H1 (cell line): ENCODE results near the gene FOXO6. TPM values are rescaled to one million over a fixed set of nuclear protein-coding genes. Genes with fewer than 3 reads are reported as not detected.

Experiments used
- CTCF ChIA-PET: fragments of 300-600 bp; sonication (Branson Sonifier 250); formaldehyde crosslinking; loops from one replicate; lab custom pipeline; 2021; ENCODE audit not compliant: partially characterized antibody; lab: Charles Lee
- POLR2A ChIA-PET: fragments of 300-600 bp; sonication (Branson Sonifier 250); formaldehyde crosslinking; loops from one replicate; lab custom pipeline; 2021; ENCODE audit warnings: inconsistent platforms; ENCODE audit not compliant: partially characterized antibody; lab: Charles Lee
- DNase-seq, 2 experiments: peaks; one replicate each; pipeline versions ENCODE4 v3.0.0 to v3.0.0-alpha.2; 2010 to 2022; ENCODE audit warnings: low spot score in 2 of 2, low read depth in 1 of 2, mixed read lengths in 1 of 2
- FAIRE-seq: peaks from 2 replicates; lab custom pipeline; 2011; peaks lifted over from hg19 to GRCh38; lab: Jason Lieb, UNC
- H2AFZ ChIP-seq: 2 replicates; pipeline ENCODE4 v1.8.1; 2012; ENCODE audit warnings: low read length, inconsistent platforms
- H2AK5ac ChIP-seq: 2 replicates; pipeline ENCODE4 v1.6.1; 2013; ENCODE audit warnings: low read depth, low read length
- H2BK120ac ChIP-seq: replicated peaks from 2 replicates; pipeline ENCODE3; 2013; ENCODE audit warnings: low read depth, low read length, inconsistent platforms
- H2BK12ac ChIP-seq: 2 replicates; pipeline ENCODE4 v1.6.1; 2013; ENCODE audit warnings: low read depth, low read length
- H2BK15ac ChIP-seq: 2 replicates; pipeline ENCODE4 v1.6.1; 2013; ENCODE audit warnings: low read length
- H2BK20ac ChIP-seq: 2 replicates; pipeline ENCODE4 v1.6.1; 2013; ENCODE audit warnings: low read length
- H2BK5ac ChIP-seq: 2 replicates; pipeline ENCODE4 v1.6.1; 2013; ENCODE audit warnings: low read depth, low read length
- H3K14ac ChIP-seq: 2 replicates; pipeline ENCODE4 v1.6.1; 2013; ENCODE audit warnings: inconsistent platforms; ENCODE audit not compliant: insufficient read length
- H3K18ac ChIP-seq: 2 replicates; pipeline ENCODE4 v1.6.1; 2013; ENCODE audit warnings: low read length; ENCODE audit errors: extremely low read depth
- H3K23ac ChIP-seq: 2 replicates; pipeline ENCODE4 v1.6.1; 2013; ENCODE audit warnings: inconsistent platforms; ENCODE audit not compliant: insufficient read length
- H3K23me2 ChIP-seq: 2 replicates; pipeline ENCODE4 v1.6.1; 2013; ENCODE audit warnings: low read depth, low read length
- H3K27ac ChIP-seq: 2 replicates; pipeline ENCODE4 v1.6.1; 2011; ENCODE audit warnings: low read depth, low read length, inconsistent platforms
- H3K27me3 ChIP-seq, 4 experiments: replicated peaks in 1 of 4; 1 replicate in 1 of 4; 2 replicates in 3 of 4; pipeline versions ENCODE4 v1.6.1 to v1.8.1; 2011 to 2013; ENCODE audit warnings: low read length in 3 of 4, mild to moderate bottlenecking in 3 of 4, inconsistent platforms in 2 of 4, mixed read lengths in 2 of 4, moderate library complexity in 1 of 4; ENCODE audit not compliant: control insufficient read depth in 3 of 4, insufficient read depth in 3 of 4; ENCODE audit errors: extremely low read depth in 1 of 4
- H3K36me3 ChIP-seq, 4 experiments: 2 replicates each; pipeline versions ENCODE4 v1.6.1 to v1.8.1; 2011 to 2013; ENCODE audit warnings: mild to moderate bottlenecking in 4 of 4, low read length in 3 of 4, moderate library complexity in 2 of 4, control low read depth in 1 of 4, inconsistent platforms in 1 of 4; ENCODE audit not compliant: insufficient read depth in 4 of 4, control insufficient read depth in 2 of 4
- H3K4ac ChIP-seq: replicated peaks from 2 replicates; pipeline ENCODE3; 2013; ENCODE audit warnings: low read length, low read depth, mixed read lengths, inconsistent platforms; ENCODE audit not compliant: insufficient read length
- H3K4me1 ChIP-seq, 4 experiments: replicated peaks in 1 of 4; 1 replicate in 1 of 4; 2 replicates in 3 of 4; pipeline versions ENCODE4 v1.6.1 to v1.8.1; 2011 to 2013; ENCODE audit warnings: low read length in 3 of 4, inconsistent platforms in 2 of 4, mixed read lengths in 1 of 4; ENCODE audit not compliant: insufficient read depth in 4 of 4, control insufficient read depth in 3 of 4
- H3K4me2 ChIP-seq, 2 experiments: 2 replicates each; pipeline versions ENCODE4 v1.6.1 to v1.8.1; 2011 to 2013; ENCODE audit warnings: low read depth in 2 of 2, low read length in 2 of 2, control low read depth in 1 of 2, inconsistent platforms in 1 of 2, mild to moderate bottlenecking in 1 of 2; ENCODE audit not compliant: insufficient read depth in 1 of 2
- H3K4me3 ChIP-seq, 4 experiments: fragments of 200-600, 300-600 bp in 1 of 4; sonication (generic), shearing (Covaris generic), sonication (Bioruptor Twin) in 1 of 4; 2 replicates each; pipeline versions ENCODE4 v1.5.1 to v1.8.1; 2011 to 2016; ENCODE audit warnings: low read length in 4 of 4, low read depth in 3 of 4, control low read depth in 2 of 4, inconsistent platforms in 2 of 4, mild to moderate bottlenecking in 2 of 4, mixed read lengths in 1 of 4, moderate library complexity in 1 of 4; ENCODE audit not compliant: insufficient read depth in 2 of 4; ENCODE audit errors: extremely low read depth in 1 of 4
- H3K56ac ChIP-seq: replicated peaks from 2 replicates; pipeline ENCODE3; 2013; ENCODE audit warnings: low read depth, mild to moderate bottlenecking, mixed read lengths, low read length, inconsistent platforms; ENCODE audit not compliant: insufficient read length
- H3K79me1 ChIP-seq: 2 replicates; pipeline ENCODE4 v1.6.1; 2013; ENCODE audit warnings: low read depth, low read length, control low read depth
- H3K79me2 ChIP-seq, 2 experiments: 2 replicates each; pipeline versions ENCODE4 v1.6.1 to v1.8.1; 2012 to 2013; ENCODE audit warnings: low read length in 2 of 2, mild to moderate bottlenecking in 2 of 2, inconsistent platforms in 1 of 2; ENCODE audit not compliant: insufficient read depth in 2 of 2, control insufficient read depth in 1 of 2
- H3K9ac ChIP-seq, 4 experiments: replicated peaks in 1 of 4; 1 replicate in 1 of 4; 2 replicates in 3 of 4; pipeline versions ENCODE4 v1.6.1 to v1.8.1; 2011 to 2013; ENCODE audit warnings: low read depth in 3 of 4, low read length in 3 of 4, control low read depth in 2 of 4, mild to moderate bottlenecking in 2 of 4, moderate library complexity in 2 of 4, inconsistent platforms in 1 of 4; ENCODE audit errors: extremely low read depth in 1 of 4
- H3K9me3 ChIP-seq, 2 experiments: 2 replicates each; pipeline versions ENCODE4 v1.6.1 to v1.8.1; 2012 to 2013; ENCODE audit warnings: mild to moderate bottlenecking in 2 of 2, moderate library complexity in 2 of 2, control low read depth in 1 of 2, inconsistent platforms in 1 of 2, low read depth in 1 of 2, low read length in 1 of 2, mixed read lengths in 1 of 2; ENCODE audit not compliant: insufficient read depth in 2 of 2
- H4K20me1 ChIP-seq, 2 experiments: replicated peaks in 1 of 2; 2 replicates each; pipeline versions ENCODE3 to v1.8.1; 2011 to 2013; ENCODE audit warnings: inconsistent platforms in 2 of 2, low read length in 2 of 2, mild to moderate bottlenecking in 1 of 2; ENCODE audit not compliant: insufficient read depth in 2 of 2, control insufficient read depth in 1 of 2
- H4K5ac ChIP-seq: 2 replicates; pipeline ENCODE4 v1.6.1; 2013; ENCODE audit warnings: low read length, low read depth, mixed read lengths, inconsistent platforms; ENCODE audit not compliant: insufficient read length
- H4K8ac ChIP-seq: 2 replicates; pipeline ENCODE4 v1.8.0; 2013; ENCODE audit warnings: mild to moderate bottlenecking, moderate library complexity, low read length, inconsistent platforms; ENCODE audit not compliant: insufficient read depth; ENCODE audit errors: extremely low read depth
- H4K91ac ChIP-seq: replicated peaks from 2 replicates; pipeline ENCODE3; 2013; ENCODE audit warnings: low read length, mixed read lengths, inconsistent platforms; ENCODE audit not compliant: insufficient read length
- ASH2L ChIP-seq: fragments of 200-600, 300-600 bp; sonication (generic); IDR thresholded peaks from one replicate; pipeline ENCODE4 v1.7.1; 2017; ENCODE audit warnings: low read length
- CEBPB ChIP-seq: IDR thresholded peaks from 2 replicates; pipeline ENCODE4 v1.6.1; 2012; ENCODE audit warnings: low read depth, low read length
- EZH2 ChIP-seq: fragments of 200-600 bp; sonication (generic); IDR thresholded peaks from 2 replicates; pipeline ENCODE4 v1.7.1; 2012; ENCODE audit warnings: low read depth, mild to moderate bottlenecking, moderate library complexity, low read length, inconsistent platforms; ENCODE audit not compliant: severe bottlenecking
- RAD21 ChIP-seq, 2 experiments: IDR thresholded peaks in 1 of 2; conservative IDR thresholded peaks in 1 of 2; 2 replicates each; pipeline ENCODE4 v1.6.1; 2011; ENCODE audit warnings: low read depth in 2 of 2, low read length in 2 of 2, improper control_type of control experiment in 1 of 2, inconsistent platforms in 1 of 2, mild to moderate bottlenecking in 1 of 2, moderate library complexity in 1 of 2
- SUZ12 ChIP-seq: fragments of 200-600 bp; sonication (generic); IDR thresholded peaks from 2 replicates; pipeline ENCODE4 v1.6.1; 2012; ENCODE audit warnings: mild to moderate bottlenecking, inconsistent platforms, low read length, moderate library complexity, mixed read lengths
- WGBS, 2 experiments: shearing (Covaris generic) in 1 of 2; methylation state at CpG; one replicate each; pipeline versions ENCODE4 v1.1.6 to v1.1.7; 2013 to 2015; ENCODE audit warnings: low lambda C conversion rate in 2 of 2, mixed read lengths in 2 of 2, inconsistent platforms in 1 of 2, low coverage in 1 of 2, missing lambda C conversion rate in 1 of 2; ENCODE audit not compliant: insufficient replicate concordance in 2 of 2, insufficient coverage in 1 of 2, insufficient read length in 1 of 2; ENCODE audit errors: extremely low coverage in 1 of 2, missing lambda C conversion rate in 1 of 2; 5-methylcytosine and 5-hydroxymethylcytosine counted together
- polyA plus RNA-seq, 7 experiments: library from polyadenylated mRNA; depleted of rRNA in 3 of 7; stranded (reverse) in 5 of 7; unstranded in 2 of 7; fragments of >200 nt in 5 of 7; fragments of 200-250 nt in 2 of 7; gene quantifications; 1 replicate in 5 of 7; 2 replicates in 1 of 7; 4 replicates in 1 of 7; pipeline versions ENCODE4 v1.2.1 to v1.2.3, GENCODE V29; 2011 to 2013; ENCODE audit warnings: missing spikeins in 2 of 7, mixed read lengths in 2 of 7
- total RNA-seq: library from RNA; stranded (reverse); fragmentation: NEBNext Ultra II Directional; extraction: Animal tissue kit (Norgen Biotek cat#: 25700); gene quantifications from 2 replicates; pipeline ENCODE4 v1.2.1, GENCODE V29; 2021
- TF ChIP-seq, protein P1 (sequence below): IDR thresholded peaks from 2 replicates; pipeline ENCODE4 v1.6.1; 2012; ENCODE audit warnings: inconsistent platforms
- TF ChIP-seq, protein P2 (sequence below): IDR thresholded peaks from 2 replicates; pipeline ENCODE4 v1.6.1; 2012; ENCODE audit warnings: inconsistent platforms

The FOXO6 gene
- total and polyA plus RNA-seq, 2 of the 8 experiments (the other 6 are each of a cell fraction or from before 2014, with no cell fraction given) = 0.59 to 3.0 TPM

DNA sequence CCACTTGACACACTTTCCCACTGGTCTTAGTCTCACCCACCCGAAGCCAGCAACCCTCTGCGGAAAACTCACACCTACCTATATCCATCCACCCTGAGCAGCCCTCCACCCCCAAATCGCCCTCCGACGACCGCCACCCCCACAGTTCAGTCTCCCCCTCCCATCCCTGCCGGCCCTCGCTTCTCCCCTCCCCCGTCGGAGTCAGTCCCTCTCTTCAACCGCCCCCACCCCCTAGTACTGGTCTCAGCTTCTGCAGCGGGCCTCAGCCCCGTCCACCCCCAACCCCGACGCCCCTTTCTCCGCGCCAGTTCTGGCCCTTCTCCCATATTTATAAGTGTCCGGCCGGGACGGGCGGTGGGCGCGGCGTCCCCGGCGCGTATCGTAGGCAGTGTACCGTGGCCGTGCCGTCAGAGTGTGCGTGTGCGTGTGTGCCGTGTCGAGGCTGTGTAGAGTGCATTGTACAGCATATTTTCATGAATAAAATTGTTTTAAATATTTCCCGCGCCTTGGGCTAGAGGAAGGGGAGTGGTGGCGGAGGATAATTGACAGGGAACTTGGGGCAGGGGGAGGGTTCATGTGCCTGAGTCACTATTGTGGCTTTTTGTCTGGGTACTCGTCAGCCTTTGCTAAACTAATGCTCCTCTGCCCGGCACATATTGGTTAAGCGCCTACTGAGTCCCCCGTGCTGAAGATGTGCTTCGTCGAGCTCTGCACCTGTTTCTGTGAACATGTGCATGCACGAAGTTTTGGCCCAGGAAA lies 22.0 kb downstream of the FOXO6 start:
- no peak overlapping the region for H4K5ac ChIP-seq
- ChIA-PET CTCF (interaction anchor here (1.0 to 2.5 kb wide), 6 partner anchors 12 to 50 kb away, joined by 4 to 7 read pairs (median 6); no protein-coding TSS in a partner anchor), POLR2A (interaction anchor here (0.9 to 2.8 kb wide), 10 partner anchors 11 to 113 kb away, joined by 3 to 22 read pairs (median 4); no protein-coding TSS in a partner anchor)
- 0 out of 2 replicates have a peak overlapping the region, but pooled peaks have one; percentile 43 for H4K8ac ChIP-seq
- 0 out of 2 replicates have a peak overlapping the region, but pooled peaks have one; percentile 72 for H2BK15ac ChIP-seq
- H3K56ac ChIP-seq = peak overlapping the region; percentile 35
- H3K9me3 ChIP-seq = no peaks in the 10 kb centered on the region
- peak overlapping the region; percentile 94 to 97 for H3K4me2 ChIP-seq
- H3K23ac ChIP-seq = no peak overlapping the region
- H3K27me3 ChIP-seq = peaks cover 5 to 40% (median 33%) of the 10 kb centered on the region in 4 experiments
- no peak overlapping the region for H2BK120ac ChIP-seq
- TF ChIP-seq CEBPB = no peak
- TF ChIP-seq SUZ12 = no peak
- TF ChIP-seq, protein P1, sequence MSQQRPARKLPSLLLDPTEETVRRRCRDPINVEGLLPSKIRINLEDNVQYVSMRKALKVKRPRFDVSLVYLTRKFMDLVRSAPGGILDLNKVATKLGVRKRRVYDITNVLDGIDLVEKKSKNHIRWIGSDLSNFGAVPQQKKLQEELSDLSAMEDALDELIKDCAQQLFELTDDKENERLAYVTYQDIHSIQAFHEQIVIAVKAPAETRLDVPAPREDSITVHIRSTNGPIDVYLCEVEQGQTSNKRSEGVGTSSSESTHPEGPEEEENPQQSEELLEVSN = peak; percentile 46; the same call in 1 of the 2 replicates
- TF ChIP-seq, protein P2, sequence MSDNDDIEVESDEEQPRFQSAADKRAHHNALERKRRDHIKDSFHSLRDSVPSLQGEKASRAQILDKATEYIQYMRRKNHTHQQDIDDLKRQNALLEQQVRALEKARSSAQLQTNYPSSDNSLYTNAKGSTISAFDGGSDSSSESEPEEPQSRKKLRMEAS = peak; percentile 59; the same call in 1 of the 2 replicates
- peak; percentile 24 for TF ChIP-seq EZH2
- TF ChIP-seq RAD21 (IDR thresholded peaks at IDR 0.05 in 1 of 2, conservative IDR thresholded peaks at IDR 0.05 in 1 of 2; ENCODE audit: low read depth in 2 of 2, low read length in 2 of 2) = no peak
- peak; percentile 44 for TF ChIP-seq ASH2L
- H3K79me1 ChIP-seq = no peaks in the 10 kb centered on the region; the same call in 1 of the 2 replicates
- no peak overlapping the region for H2AFZ ChIP-seq
- H3K27ac ChIP-seq = no peak overlapping the region
- H3K23me2 ChIP-seq = peaks cover 18% of the 10 kb centered on the region
- DNase-seq (no peak), FAIRE-seq (no peak)
- peak overlapping the region; percentile 59 for H3K4ac ChIP-seq
- H3K14ac ChIP-seq = no peak overlapping the region
- WGBS, 2 experiments = 5% methylated on average over 33 of the region's 45 CpGs; no CpG with 5 or more reads in 1 of the 2 experiments
- no peaks in the 10 kb centered on the region for H3K79me2 ChIP-seq
- H3K18ac ChIP-seq = peak overlapping the region; percentile 97
- H4K20me1 ChIP-seq = peaks cover 0 to 4% of the 10 kb centered on the region in 2 experiments
- H3K9ac ChIP-seq = peak overlapping the region in 1 of 4 experiments; percentile 29; a peak in 1 of 7 replicates
- peak overlapping the region; percentile 75; the same call in 1 of the 2 replicates for H2BK12ac ChIP-seq
- peaks cover 3 to 35% (median 26%) of the 10 kb centered on the region in 4 experiments for H3K4me1 ChIP-seq
- no peak overlapping the region for H2BK5ac ChIP-seq
- H2BK20ac ChIP-seq = no peak overlapping the region
- H3K4me3 ChIP-seq = peak overlapping the region; percentile 46 to 72 (median 62)
- no peaks in the 10 kb centered on the region for H3K36me3 ChIP-seq
- H4K91ac ChIP-seq = peak overlapping the region; percentile 93
- no peak overlapping the region for H2AK5ac ChIP-seq
